HG03575 (cell line): Measurements from ENCODE around the gene ENOSF1.

ENCODE experiments used
- ATAC-seq: cut with Tn5 transposase; IDR thresholded peaks from one replicate; pipeline ENCODE4 v1.9.1; 2021; ENCODE audit not compliant: unreplicated experiment, insufficient number of reproducible peaks, low FRiP score; ENCODE audit errors: extremely low read depth

Gene ENOSF1

GRCh38 chr18:653512-653911 is 58.9 kb downstream of the ENOSF1 start:
- ATAC-seq, result no peak

DNA sequence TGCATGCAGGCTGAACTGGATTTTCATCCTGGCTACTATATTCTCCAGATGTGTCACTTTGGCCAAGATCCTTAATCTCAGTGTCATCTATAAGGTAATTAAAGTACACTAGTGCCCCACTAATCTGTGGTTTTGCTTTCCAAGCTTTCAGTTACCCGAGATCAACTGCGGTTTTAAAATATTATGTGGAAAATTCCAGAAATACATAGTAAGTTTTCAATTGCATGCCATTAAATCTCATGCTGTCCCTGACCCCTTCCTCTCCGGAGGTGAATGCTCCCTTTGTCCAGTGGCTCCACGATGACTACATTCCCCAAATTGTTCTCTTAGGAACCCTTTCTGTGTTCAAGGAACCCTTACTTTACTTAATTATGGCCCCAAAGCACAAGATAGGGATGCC is 60.3 kb downstream of the ENOSF1 start:
- no peak for ATAC-seq

- peak; percentile 78 for ATAC-seq
Observed at GRCh38 chr18:650428-650858, 62.0 kb downstream of the ENOSF1 start.

- ATAC-seq, result no peak
Observed at GRCh38 chr18:649341-649740, 63.1 kb downstream of the ENOSF1 start.

DNA sequence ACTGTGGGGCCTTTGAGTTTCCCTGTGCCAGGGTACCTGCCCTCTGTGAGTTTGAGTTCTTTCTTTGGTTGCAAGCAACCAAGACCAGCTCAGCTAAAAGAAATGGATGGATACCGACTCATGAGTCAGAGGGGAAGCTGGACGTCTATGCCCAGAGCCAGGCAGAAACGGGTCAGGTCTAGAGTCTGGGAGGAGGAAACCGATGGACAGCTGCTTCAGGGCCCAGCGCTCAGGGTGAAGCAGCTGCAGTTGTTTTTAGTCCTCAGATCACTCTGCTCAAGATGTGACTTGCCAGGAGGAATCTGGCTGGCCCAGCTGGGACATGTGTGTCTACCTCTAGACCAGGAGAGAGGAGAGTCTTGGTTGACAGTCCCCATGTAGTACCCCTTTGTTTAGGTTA is 65.1 kb downstream of the ENOSF1 start:
- ATAC-seq, result no peak

- ATAC-seq, result no peak
Observed at GRCh38 chr18:644395-645004, 67.9 kb downstream of the ENOSF1 start.

- no peak for ATAC-seq
Observed at GRCh38 chr18:641224-641623, 71.2 kb downstream of the ENOSF1 start.

GRCh38 chr18:635171-635570 is 77.3 kb downstream of the ENOSF1 start:
- no peak for ATAC-seq

GRCh38 chr18:634551-635045 is 77.8 kb downstream of the ENOSF1 start:
- no peak for ATAC-seq

DNA sequence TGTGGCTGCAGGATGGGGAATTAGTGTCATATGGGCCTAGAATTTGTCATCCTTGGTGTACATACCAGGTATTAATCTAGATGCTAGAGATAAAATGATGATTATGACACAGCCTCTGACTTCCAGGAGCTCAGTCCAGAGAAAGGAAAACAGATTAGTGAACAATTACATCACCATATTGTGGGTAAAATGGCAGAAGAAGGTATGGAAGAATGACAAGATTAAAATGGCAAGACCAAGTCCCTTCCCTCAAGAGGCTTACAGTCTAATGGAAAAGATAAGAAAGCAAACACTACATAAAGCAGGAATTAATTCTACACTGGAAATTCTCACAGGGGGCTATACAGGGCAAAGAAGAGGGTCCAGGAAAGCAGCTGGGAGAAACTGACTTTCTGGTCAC is 80.9 kb downstream of the ENOSF1 start:
- no peak for ATAC-seq

DNA sequence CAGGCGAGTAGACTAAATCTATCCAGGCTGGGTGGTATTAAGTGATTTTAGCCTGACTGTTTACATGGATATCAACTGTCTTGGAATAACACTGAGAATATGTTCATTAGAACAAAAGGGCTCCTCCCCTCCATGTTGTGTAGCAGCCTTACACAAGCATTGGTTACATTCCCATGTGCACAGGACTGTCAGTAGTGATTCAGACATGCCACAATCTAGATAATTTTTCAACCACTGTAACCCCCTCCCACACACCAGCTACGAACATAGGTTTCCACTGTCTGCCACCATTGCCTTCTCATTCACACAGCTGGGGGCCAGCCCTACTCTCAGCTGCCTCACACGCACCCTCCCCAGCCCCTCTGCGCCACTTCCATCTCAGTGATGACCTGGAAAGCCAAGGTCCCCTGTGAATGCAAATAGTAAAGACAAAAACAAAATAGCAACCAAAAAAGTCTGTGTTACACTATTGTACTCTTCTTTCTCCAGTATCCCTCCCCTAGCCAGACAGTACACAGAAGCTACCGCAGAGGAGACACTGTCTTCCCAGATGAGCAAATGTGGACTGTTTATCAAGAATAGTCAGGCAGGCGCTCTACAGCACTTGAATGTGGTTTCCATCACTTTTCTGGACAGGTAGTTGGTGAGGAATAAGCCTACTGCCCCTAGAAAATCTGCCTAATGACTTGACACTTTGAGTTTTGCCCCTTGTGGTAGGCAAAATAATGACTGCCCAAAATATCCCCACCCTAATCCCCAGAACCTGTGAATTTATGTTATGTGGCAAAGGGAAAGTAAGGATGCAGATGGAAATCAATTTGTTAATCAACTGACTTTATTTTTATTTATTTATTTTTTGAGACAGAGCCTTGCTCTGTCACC is 82.9 kb downstream of the ENOSF1 start:
- ATAC-seq, result no peak

DNA sequence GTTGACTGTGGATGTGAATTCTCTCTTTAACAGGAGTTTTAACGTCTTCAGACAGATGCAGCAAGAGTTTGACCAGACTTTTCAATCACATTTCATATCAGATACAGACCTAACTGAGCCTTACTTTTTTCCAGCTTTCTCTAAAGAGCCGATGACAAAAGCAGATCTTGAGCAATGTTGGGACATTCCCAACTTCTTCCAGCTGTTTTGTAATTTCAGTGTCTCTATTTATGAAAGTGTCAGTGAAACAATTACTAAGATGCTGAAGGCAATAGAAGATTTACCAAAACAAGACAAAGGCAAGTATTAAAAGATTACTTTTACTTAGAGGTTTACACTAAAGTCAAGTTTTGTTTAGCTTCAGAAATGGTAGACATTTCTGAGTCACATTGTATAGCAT is 85.2 kb downstream of the ENOSF1 start:
- ATAC-seq, result no peak

DNA sequence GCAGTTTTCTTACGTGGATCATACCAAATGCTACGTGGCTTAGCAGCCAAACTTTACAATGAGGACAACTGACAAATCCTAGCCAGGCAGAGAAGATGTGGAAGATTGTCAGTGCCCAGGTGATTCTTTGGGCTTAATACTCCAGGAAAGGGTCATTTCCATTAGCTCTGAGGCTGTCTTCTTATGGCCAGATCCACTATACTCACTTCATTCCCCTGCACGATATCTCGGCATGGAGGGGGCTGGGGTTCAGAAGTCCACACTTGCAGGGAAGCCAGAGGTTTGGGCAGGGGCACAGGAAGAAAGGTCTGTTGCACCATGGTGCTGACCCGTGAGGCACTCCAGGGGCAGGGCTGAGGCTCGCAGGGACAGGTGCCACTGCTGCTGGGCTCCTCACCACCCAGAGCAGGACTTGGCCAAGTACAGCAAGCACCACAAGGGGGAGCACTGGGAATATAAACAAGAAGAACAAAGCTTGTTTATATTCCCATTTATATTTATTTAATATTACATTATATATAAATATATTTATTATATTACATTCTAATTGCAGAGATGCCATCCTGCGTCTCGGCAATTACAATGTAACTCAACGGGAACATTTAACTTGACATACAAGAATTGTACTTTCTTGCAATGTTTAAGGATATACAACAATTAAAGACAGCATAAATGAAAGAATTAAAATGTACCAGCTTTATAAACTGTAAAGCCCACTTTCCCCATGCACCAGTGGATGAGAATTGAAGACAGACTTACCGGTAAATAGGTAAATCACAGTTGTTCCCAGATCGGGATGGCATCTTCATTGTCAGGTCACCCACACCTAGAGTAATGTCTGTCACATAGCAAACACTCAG is 88.4 kb downstream of the ENOSF1 start:
- no peak for ATAC-seq

DNA sequence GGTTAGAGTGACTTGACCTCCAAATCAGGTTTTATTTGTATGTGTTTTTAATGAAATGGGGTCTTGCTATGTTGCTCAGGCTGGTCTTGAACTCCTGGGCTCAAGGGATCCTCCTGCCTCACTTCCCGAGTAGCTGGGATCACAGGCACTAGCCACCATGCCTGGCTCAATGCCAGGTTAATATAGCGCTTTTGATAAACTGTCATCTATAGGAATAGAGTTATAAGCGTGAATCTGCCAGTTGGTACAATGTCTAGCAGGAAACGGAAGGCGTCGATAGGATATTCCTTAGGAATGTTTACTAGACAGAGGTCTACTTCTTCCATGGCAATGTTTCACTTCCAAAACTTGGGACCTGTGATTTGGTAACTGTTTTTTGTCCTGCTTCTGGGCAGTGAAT is 90.1 kb downstream of the ENOSF1 start:
- no peak for ATAC-seq

- ATAC-seq, result no peak
Observed at GRCh38 chr18:621291-622043, 91.0 kb downstream of the ENOSF1 start.
